GM12878 (cell line): ENCODE data around the gene C2orf74. TPM values are rescaled to one million over a fixed set of nuclear protein-coding genes. Genes with fewer than 3 reads are reported as not detected.

Source experiments
- ATAC-seq: fragments of 200-7000 bp; cut with Tn5 transposase; 3 replicates; pipeline ENCODE4 v1.9.1; 2020; ENCODE audit warnings: mild to moderate bottlenecking, moderate library complexity
- BruUV-seq: library from RNA; stranded (reverse); fragments of 400-500 nt; replicated peaks from 2 replicates; lab custom pipeline; 2021; lab: Mats Ljungman, UMichigan
- CTCF ChIA-PET: fragments of 300-600 bp; sonication (Branson Sonifier 250); formaldehyde crosslinking; extraction: SDS; loops from one replicate; lab custom pipeline; 2021; ENCODE audit warnings: inconsistent platforms; lab: Yijun Ruan, JAX
- POLR2A ChIA-PET: fragments of 350-600 bp; formaldehyde crosslinking; extraction: SDS; loops from one replicate; lab custom pipeline; 2021; ENCODE audit warnings: inconsistent platforms; lab: Charles Lee
- RAD21 ChIA-PET: fragments of 300-600 bp; sonication (Branson Sonifier 250); formaldehyde crosslinking; loops from one replicate; lab custom pipeline; 2023; ENCODE audit warnings: antibody characterized with exemption; ENCODE audit not compliant: unreplicated experiment; lab: Charles Lee
- SMC1A ChIA-PET: fragments of 300-600 bp; sonication (Branson Sonifier 250); formaldehyde crosslinking; loops from one replicate; lab custom pipeline; 2023; ENCODE audit not compliant: unreplicated experiment, uncharacterized antibody; lab: Charles Lee
- DNase-seq: peaks from one replicate; pipeline ENCODE4 v3.0.0-alpha.2; 2011; ENCODE audit warnings: low read depth, low spot score
- FAIRE-seq: peaks from 3 replicates; lab custom pipeline; 2011; peaks lifted over from hg19 to GRCh38; lab: Jason Lieb, UNC
- H2AFZ ChIP-seq: 2 replicates; pipeline ENCODE4 v1.6.0; 2011; ENCODE audit warnings: low read depth, low read length, control low read depth; ENCODE audit not compliant: control insufficient read depth
- H3K27ac ChIP-seq: 2 replicates; pipeline ENCODE4 v1.5.1; 2011; ENCODE audit warnings: control low read depth; ENCODE audit not compliant: control insufficient read depth, insufficient read depth
- H3K27me3 ChIP-seq, 2 experiments: replicated peaks in 1 of 2; 2 replicates each; pipeline versions ENCODE4 v1.6.0 to v1.6.1; 2011; ENCODE audit warnings: low read length in 1 of 2; ENCODE audit not compliant: control insufficient read depth in 2 of 2, insufficient read depth in 2 of 2
- H3K36me3 ChIP-seq, 2 experiments: 2 replicates each; pipeline ENCODE4 v1.5.1; 2011; ENCODE audit warnings: low read length in 1 of 2; ENCODE audit not compliant: control insufficient read depth in 2 of 2, insufficient read depth in 2 of 2
- H3K4me1 ChIP-seq: 2 replicates; pipeline ENCODE4 v1.6.1; 2011; ENCODE audit warnings: mild to moderate bottlenecking, low read length, moderate library complexity, mixed read lengths; ENCODE audit not compliant: control insufficient read depth, insufficient read depth
- H3K4me2 ChIP-seq: 2 replicates; pipeline ENCODE4 v1.6.0; 2011; ENCODE audit warnings: control low read depth; ENCODE audit not compliant: control insufficient read depth, insufficient read depth
- H3K4me3 ChIP-seq: fragments of 200-600 bp; sonication (generic); 2 replicates; pipeline ENCODE4 v1.5.1; 2016
- H3K79me2 ChIP-seq: 2 replicates; pipeline ENCODE4 v1.6.0; 2011; ENCODE audit warnings: low read length; ENCODE audit not compliant: control insufficient read depth, insufficient read depth
- H3K9ac ChIP-seq: 2 replicates; pipeline ENCODE4 v1.8.0; 2011; ENCODE audit warnings: low read length, control low read depth, mixed read lengths; ENCODE audit not compliant: control insufficient read depth, insufficient read depth
- H3K9me3 ChIP-seq: replicated peaks from 3 replicates; pipeline ENCODE4 v1.5.1; 2011; ENCODE audit warnings: mild to moderate bottlenecking, low read length; ENCODE audit not compliant: control insufficient read depth, insufficient read depth
- H4K20me1 ChIP-seq: 2 replicates; pipeline ENCODE4 v1.6.0; 2011; ENCODE audit not compliant: control insufficient read depth, insufficient read depth
- ATF7 ChIP-seq: fragments of 450-650 bp; IDR thresholded peaks from 2 replicates; pipeline ENCODE4 v1.6.1; 2016; ENCODE audit warnings: low read depth, mild to moderate bottlenecking
- CEBPB ChIP-seq, 2 experiments: fragments of 150-350 bp in 1 of 2; IDR thresholded peaks; 2 replicates each; pipeline ENCODE4 v1.6.1; 2012 to 2014; ENCODE audit warnings: low read depth in 2 of 2, low read length in 2 of 2, borderline replicate concordance in 1 of 2, inconsistent platforms in 1 of 2
- LARP7 ChIP-seq: fragments of 450-650 bp; IDR thresholded peaks from 2 replicates; pipeline ENCODE4 v1.6.1; 2017; ENCODE audit warnings: mild to moderate bottlenecking
- NBN ChIP-seq: fragments of 450-650 bp; IDR thresholded peaks from 2 replicates; pipeline ENCODE4 v1.6.1; 2016
- SRF ChIP-seq, 2 experiments: IDR thresholded peaks; 2 replicates each; pipeline ENCODE4 v1.6.1; 2011; ENCODE audit warnings: low read depth in 2 of 2, low read length in 2 of 2, mild to moderate bottlenecking in 1 of 2, moderate library complexity in 1 of 2
- ZSCAN29 ChIP-seq: fragments of 450-650 bp; IDR thresholded peaks from 2 replicates; pipeline ENCODE4 v1.6.1; 2017; ENCODE audit warnings: mild to moderate bottlenecking, moderate library complexity
- WGBS: methylation state at CpG from one replicate; pipeline ENCODE4 v1.1.6; 2016; ENCODE audit warnings: low lambda C conversion rate; ENCODE audit not compliant: insufficient replicate concordance, insufficient coverage; ENCODE audit errors: missing lambda C conversion rate; 5-methylcytosine and 5-hydroxymethylcytosine counted together
- in situ Hi-C: fragments of 300-500 bp; cut with MboI; formaldehyde crosslinking; loops from 9 replicates; pipeline ENCODE4 v1.14.3; 2018; ENCODE audit warnings: mixed read lengths
- intact Hi-C: fragments of 100-400 bp; cut with micrococcal nuclease; formaldehyde crosslinking; loops from one replicate; pipeline ENCODE4 v1.14.2; 2022; ENCODE audit not compliant: unreplicated experiment
- polyA plus RNA-seq, 11 experiments: library from polyadenylated mRNA; depleted of rRNA in 4 of 11; unstranded in 6 of 11; stranded (reverse) in 5 of 11; fragments of >200 nt; fragmentation: Nextera tagmentation in 4 of 11; fragmentation: Illumina TruSeq in 1 of 11; extraction: Ambion mirVana in 4 of 11; extraction: Trizol in 1 of 11; gene quantifications; 1 replicate in 1 of 11; 2 replicates in 10 of 11; pipeline versions ENCODE4 v1.2.1 to v1.2.3, GENCODE V29; 2011 to 2016; ENCODE audit warnings: inconsistent platforms in 2 of 11, missing spikeins in 2 of 11, low read depth in 1 of 11
- total RNA-seq, 4 experiments: library from RNA; depleted of rRNA in 3 of 4; stranded (reverse); fragments of >200 nt in 3 of 4; fragmentation: Illumina TruSeq in 1 of 4; extraction: Trizol in 1 of 4; gene quantifications; 2 replicates each; pipeline versions ENCODE4 v1.2.1 to v1.2.3, GENCODE V29; 2013 to 2021
- TF ChIP-seq, protein P1 (sequence below): IDR thresholded peaks from 2 replicates; pipeline ENCODE4 v1.6.1; 2012; ENCODE audit warnings: low read length, inconsistent platforms
- TF ChIP-seq, protein P2 (sequence below): fragments of 450-650 bp; IDR thresholded peaks from 2 replicates; pipeline ENCODE4 v1.6.1; 2017; ENCODE audit warnings: low read depth, mild to moderate bottlenecking, moderate library complexity
- TF ChIP-seq, protein P3 (sequence below): fragments of 450-650 bp; IDR thresholded peaks from 2 replicates; pipeline ENCODE4 v1.6.1; 2017; ENCODE audit warnings: mild to moderate bottlenecking
- TF ChIP-seq, protein P4 (sequence below): fragments of 150-350 bp; IDR thresholded peaks from 2 replicates; pipeline ENCODE4 v1.6.1; 2014; ENCODE audit warnings: mild to moderate bottlenecking, low read depth, low read length
- TF ChIP-seq, protein P5 (sequence below): IDR thresholded peaks from 2 replicates; pipeline ENCODE4 v1.6.1; 2011; ENCODE audit warnings: mild to moderate bottlenecking, low read depth, low read length, moderate library complexity; ENCODE audit not compliant: insufficient replicate concordance
- TF ChIP-seq, protein P6 (sequence below): fragments of 450-650 bp; conservative IDR thresholded peaks from 2 replicates; pipeline ENCODE4 v1.6.1; 2017; ENCODE audit warnings: mild to moderate bottlenecking, moderate library complexity

The C2orf74 gene
- total and polyA plus RNA-seq, 10 of the 15 experiments (the other 5 are each of a cell fraction or from before 2014, with no cell fraction given), result 3.8 to 25.0 (median 15.2) TPM

DNA sequence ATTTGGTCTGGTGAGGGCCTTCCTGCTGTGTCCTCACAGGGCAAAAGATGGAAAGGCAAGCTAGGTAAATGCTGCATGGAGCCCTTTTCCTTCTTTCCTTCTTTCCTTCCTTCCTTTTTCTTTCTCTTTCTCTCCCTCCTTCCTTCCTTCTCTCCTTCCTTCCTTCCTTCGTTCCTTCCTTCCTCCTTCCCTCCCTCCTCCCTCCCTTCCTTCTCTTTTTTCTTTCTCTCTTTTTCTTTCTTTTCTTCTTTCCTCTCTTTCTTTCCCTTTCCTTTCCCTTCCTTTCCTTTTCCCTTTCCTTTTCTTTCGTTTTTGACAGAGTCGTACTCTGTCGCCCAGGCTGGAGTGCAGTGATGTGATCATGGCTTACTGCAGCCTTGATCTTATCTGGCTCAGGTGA lies 23.1 kb upstream of the C2orf74 start:
- H3K79me2 ChIP-seq, result no peaks in the 10 kb centered on the region
- H3K4me1 ChIP-seq, result no peaks in the 10 kb centered on the region
- ChIA-PET POLR2A (no interaction called here), CTCF (no interaction called here), SMC1A (interaction anchor here (1.0 kb wide), 1 partner anchor 74 kb away, joined by 3 read pairs; no protein-coding TSS in a partner anchor), RAD21 (no interaction called here)
- in situ Hi-C loops, result no loop called here
- H4K20me1 ChIP-seq, result no peaks in the 10 kb centered on the region
- H3K27me3 ChIP-seq, result no peaks in the 10 kb centered on the region
- H3K4me2 ChIP-seq, result no peak overlapping the region
- no peak overlapping the region for H2AFZ ChIP-seq
- no peak for FAIRE-seq
- 60% methylated on average over 4 of the region's 4 CpGs for WGBS
- no peak for ATAC-seq
- H3K27ac ChIP-seq, result no peak overlapping the region
- no peak overlapping the region for H3K4me3 ChIP-seq
- no peaks in the 10 kb centered on the region for H3K9me3 ChIP-seq
- no peak for DNase-seq
- no peaks in the 10 kb centered on the region for H3K36me3 ChIP-seq
- H3K9ac ChIP-seq, result no peak overlapping the region
- BruUV-seq, result no TSS peak
- intact Hi-C loops, result no loop called here
- TF ChIP-seq CEBPB (IDR thresholded peaks at IDR 0.05; ENCODE audit: borderline replicate concordance in 1 of 2, low read depth in 2 of 2, low read length in 2 of 2) (no peak), LARP7 (no peak), ATF7 (no peak), SRF (IDR thresholded peaks at IDR 0.05; ENCODE audit: low read depth in 2 of 2, low read length in 2 of 2) (no peak), NBN (no peak), ZSCAN29 (no peak)
- TF ChIP-seq, protein P1, sequence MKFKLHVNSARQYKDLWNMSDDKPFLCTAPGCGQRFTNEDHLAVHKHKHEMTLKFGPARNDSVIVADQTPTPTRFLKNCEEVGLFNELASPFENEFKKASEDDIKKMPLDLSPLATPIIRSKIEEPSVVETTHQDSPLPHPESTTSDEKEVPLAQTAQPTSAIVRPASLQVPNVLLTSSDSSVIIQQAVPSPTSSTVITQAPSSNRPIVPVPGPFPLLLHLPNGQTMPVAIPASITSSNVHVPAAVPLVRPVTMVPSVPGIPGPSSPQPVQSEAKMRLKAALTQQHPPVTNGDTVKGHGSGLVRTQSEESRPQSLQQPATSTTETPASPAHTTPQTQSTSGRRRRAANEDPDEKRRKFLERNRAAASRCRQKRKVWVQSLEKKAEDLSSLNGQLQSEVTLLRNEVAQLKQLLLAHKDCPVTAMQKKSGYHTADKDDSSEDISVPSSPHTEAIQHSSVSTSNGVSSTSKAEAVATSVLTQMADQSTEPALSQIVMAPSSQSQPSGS, result no peak
- TF ChIP-seq, protein P2, sequence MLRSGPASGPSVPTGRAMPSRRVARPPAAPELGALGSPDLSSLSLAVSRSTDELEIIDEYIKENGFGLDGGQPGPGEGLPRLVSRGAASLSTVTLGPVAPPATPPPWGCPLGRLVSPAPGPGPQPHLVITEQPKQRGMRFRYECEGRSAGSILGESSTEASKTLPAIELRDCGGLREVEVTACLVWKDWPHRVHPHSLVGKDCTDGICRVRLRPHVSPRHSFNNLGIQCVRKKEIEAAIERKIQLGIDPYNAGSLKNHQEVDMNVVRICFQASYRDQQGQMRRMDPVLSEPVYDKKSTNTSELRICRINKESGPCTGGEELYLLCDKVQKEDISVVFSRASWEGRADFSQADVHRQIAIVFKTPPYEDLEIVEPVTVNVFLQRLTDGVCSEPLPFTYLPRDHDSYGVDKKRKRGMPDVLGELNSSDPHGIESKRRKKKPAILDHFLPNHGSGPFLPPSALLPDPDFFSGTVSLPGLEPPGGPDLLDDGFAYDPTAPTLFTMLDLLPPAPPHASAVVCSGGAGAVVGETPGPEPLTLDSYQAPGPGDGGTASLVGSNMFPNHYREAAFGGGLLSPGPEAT, result no peak
- TF ChIP-seq, protein P3, sequence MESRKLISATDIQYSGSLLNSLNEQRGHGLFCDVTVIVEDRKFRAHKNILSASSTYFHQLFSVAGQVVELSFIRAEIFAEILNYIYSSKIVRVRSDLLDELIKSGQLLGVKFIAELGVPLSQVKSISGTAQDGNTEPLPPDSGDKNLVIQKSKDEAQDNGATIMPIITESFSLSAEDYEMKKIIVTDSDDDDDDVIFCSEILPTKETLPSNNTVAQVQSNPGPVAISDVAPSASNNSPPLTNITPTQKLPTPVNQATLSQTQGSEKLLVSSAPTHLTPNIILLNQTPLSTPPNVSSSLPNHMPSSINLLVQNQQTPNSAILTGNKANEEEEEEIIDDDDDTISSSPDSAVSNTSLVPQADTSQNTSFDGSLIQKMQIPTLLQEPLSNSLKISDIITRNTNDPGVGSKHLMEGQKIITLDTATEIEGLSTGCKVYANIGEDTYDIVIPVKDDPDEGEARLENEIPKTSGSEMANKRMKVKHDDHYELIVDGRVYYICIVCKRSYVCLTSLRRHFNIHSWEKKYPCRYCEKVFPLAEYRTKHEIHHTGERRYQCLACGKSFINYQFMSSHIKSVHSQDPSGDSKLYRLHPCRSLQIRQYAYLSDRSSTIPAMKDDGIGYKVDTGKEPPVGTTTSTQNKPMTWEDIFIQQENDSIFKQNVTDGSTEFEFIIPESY, result no peak
- TF ChIP-seq, protein P4, sequence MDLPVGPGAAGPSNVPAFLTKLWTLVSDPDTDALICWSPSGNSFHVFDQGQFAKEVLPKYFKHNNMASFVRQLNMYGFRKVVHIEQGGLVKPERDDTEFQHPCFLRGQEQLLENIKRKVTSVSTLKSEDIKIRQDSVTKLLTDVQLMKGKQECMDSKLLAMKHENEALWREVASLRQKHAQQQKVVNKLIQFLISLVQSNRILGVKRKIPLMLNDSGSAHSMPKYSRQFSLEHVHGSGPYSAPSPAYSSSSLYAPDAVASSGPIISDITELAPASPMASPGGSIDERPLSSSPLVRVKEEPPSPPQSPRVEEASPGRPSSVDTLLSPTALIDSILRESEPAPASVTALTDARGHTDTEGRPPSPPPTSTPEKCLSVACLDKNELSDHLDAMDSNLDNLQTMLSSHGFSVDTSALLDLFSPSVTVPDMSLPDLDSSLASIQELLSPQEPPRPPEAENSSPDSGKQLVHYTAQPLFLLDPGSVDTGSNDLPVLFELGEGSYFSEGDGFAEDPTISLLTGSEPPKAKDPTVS, result no peak
- TF ChIP-seq, protein P5, sequence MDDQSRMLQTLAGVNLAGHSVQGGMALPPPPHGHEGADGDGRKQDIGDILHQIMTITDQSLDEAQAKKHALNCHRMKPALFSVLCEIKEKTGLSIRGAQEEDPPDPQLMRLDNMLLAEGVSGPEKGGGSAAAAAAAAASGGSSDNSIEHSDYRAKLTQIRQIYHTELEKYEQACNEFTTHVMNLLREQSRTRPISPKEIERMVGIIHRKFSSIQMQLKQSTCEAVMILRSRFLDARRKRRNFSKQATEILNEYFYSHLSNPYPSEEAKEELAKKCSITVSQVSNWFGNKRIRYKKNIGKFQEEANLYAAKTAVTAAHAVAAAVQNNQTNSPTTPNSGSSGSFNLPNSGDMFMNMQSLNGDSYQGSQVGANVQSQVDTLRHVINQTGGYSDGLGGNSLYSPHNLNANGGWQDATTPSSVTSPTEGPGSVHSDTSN, result no peak
- TF ChIP-seq, protein P6, sequence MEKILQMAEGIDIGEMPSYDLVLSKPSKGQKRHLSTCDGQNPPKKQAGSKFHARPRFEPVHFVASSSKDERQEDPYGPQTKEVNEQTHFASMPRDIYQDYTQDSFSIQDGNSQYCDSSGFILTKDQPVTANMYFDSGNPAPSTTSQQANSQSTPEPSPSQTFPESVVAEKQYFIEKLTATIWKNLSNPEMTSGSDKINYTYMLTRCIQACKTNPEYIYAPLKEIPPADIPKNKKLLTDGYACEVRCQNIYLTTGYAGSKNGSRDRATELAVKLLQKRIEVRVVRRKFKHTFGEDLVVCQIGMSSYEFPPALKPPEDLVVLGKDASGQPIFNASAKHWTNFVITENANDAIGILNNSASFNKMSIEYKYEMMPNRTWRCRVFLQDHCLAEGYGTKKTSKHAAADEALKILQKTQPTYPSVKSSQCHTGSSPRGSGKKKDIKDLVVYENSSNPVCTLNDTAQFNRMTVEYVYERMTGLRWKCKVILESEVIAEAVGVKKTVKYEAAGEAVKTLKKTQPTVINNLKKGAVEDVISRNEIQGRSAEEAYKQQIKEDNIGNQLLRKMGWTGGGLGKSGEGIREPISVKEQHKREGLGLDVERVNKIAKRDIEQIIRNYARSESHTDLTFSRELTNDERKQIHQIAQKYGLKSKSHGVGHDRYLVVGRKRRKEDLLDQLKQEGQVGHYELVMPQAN, result no peak
